ENCODE data around the gene SLC35E3. TPM values are rescaled to one million over a fixed set of nuclear protein-coding genes. Genes with fewer than 3 reads are reported as not detected.

SLC35E3 gene
- total RNA-seq, 1 experiment from 2014 or later = 4.9 TPM

DNA sequence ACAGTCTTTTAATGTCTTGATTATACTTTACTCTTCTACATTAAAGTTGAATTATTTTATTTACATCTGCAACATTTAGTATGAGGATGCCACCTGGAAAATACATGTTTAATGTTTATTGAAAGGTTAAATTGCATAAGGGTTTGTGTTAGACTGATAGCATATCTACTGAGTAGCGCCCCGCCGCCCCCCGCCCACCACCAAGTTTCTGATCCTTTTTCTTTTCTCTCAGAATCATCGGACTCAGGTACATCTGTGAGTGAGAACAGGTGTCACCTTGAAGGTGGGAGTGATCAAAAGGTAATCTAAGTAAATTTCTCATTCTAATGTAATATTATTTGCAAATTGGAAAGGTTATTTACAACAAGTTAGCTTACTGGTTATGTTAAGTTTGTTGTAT, 78.2 kb downstream of the SLC35E3 start:
- RAD21 ChIA-PET (ENCODE audit: low non-redundant PET in 1 of 2, low total read pairs in 2 of 2, uncharacterized antibody in 2 of 2, unreplicated experiment in 2 of 2) = no interaction called here
- no peaks in the 10 kb centered on the region for H3K9me2 ChIP-seq (ENCODE audit: insufficient read depth)
- H3K4me2 ChIP-seq (ENCODE audit: low read length) = no peak overlapping the region
- no peak overlapping the region for H3K27ac ChIP-seq (ENCODE audit: low read depth, low read length)
- H3K9ac ChIP-seq (ENCODE audit: low read length) = no peak overlapping the region
- TF ChIP-seq, protein P1, sequence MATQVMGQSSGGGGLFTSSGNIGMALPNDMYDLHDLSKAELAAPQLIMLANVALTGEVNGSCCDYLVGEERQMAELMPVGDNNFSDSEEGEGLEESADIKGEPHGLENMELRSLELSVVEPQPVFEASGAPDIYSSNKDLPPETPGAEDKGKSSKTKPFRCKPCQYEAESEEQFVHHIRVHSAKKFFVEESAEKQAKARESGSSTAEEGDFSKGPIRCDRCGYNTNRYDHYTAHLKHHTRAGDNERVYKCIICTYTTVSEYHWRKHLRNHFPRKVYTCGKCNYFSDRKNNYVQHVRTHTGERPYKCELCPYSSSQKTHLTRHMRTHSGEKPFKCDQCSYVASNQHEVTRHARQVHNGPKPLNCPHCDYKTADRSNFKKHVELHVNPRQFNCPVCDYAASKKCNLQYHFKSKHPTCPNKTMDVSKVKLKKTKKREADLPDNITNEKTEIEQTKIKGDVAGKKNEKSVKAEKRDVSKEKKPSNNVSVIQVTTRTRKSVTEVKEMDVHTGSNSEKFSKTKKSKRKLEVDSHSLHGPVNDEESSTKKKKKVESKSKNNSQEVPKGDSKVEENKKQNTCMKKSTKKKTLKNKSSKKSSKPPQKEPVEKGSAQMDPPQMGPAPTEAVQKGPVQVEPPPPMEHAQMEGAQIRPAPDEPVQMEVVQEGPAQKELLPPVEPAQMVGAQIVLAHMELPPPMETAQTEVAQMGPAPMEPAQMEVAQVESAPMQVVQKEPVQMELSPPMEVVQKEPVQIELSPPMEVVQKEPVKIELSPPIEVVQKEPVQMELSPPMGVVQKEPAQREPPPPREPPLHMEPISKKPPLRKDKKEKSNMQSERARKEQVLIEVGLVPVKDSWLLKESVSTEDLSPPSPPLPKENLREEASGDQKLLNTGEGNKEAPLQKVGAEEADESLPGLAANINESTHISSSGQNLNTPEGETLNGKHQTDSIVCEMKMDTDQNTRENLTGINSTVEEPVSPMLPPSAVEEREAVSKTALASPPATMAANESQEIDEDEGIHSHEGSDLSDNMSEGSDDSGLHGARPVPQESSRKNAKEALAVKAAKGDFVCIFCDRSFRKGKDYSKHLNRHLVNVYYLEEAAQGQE (IDR thresholded peaks at IDR 0.05; ENCODE audit: low read depth) = no peak
- TF ChIP-seq FOSL1 (IDR thresholded peaks at IDR 0.05; ENCODE audit: low read depth) (no peak), ELF1 (IDR thresholded peaks at IDR 0.05; ENCODE audit: borderline replicate concordance, low read depth) (no peak), JUND (IDR thresholded peaks at IDR 0.05) (no peak), POLR2A (IDR thresholded peaks at IDR 0.05; ENCODE audit: borderline replicate concordance, extremely low read depth, insufficient read depth, insufficient read length) (no peak), YY1 (IDR thresholded peaks at IDR 0.05; ENCODE audit: extremely low read depth, insufficient replicate concordance, low read depth, low read length) (no peak), SP1 (IDR thresholded peaks at IDR 0.05; ENCODE audit: low read depth) (no peak), TCF7L2 (IDR thresholded peaks at IDR 0.05; ENCODE audit: borderline replicate concordance, extremely low read depth, insufficient read depth, insufficient read length) (no peak), SRF (IDR thresholded peaks at IDR 0.05; ENCODE audit: low read depth) (no peak), POLR2AphosphoS5 (IDR thresholded peaks at IDR 0.05; ENCODE audit: low read depth, low read length) (no peak), ZFX (IDR thresholded peaks at IDR 0.05) (no peak)
- TF ChIP-seq, protein P2, sequence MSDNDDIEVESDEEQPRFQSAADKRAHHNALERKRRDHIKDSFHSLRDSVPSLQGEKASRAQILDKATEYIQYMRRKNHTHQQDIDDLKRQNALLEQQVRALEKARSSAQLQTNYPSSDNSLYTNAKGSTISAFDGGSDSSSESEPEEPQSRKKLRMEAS (IDR thresholded peaks at IDR 0.05) = no peak
- TF ChIP-seq, protein P3, sequence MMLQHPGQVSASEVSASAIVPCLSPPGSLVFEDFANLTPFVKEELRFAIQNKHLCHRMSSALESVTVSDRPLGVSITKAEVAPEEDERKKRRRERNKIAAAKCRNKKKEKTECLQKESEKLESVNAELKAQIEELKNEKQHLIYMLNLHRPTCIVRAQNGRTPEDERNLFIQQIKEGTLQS (IDR thresholded peaks at IDR 0.05) = no peak
- TF ChIP-seq, protein P4, sequence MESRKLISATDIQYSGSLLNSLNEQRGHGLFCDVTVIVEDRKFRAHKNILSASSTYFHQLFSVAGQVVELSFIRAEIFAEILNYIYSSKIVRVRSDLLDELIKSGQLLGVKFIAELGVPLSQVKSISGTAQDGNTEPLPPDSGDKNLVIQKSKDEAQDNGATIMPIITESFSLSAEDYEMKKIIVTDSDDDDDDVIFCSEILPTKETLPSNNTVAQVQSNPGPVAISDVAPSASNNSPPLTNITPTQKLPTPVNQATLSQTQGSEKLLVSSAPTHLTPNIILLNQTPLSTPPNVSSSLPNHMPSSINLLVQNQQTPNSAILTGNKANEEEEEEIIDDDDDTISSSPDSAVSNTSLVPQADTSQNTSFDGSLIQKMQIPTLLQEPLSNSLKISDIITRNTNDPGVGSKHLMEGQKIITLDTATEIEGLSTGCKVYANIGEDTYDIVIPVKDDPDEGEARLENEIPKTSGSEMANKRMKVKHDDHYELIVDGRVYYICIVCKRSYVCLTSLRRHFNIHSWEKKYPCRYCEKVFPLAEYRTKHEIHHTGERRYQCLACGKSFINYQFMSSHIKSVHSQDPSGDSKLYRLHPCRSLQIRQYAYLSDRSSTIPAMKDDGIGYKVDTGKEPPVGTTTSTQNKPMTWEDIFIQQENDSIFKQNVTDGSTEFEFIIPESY (IDR thresholded peaks at IDR 0.05; ENCODE audit: extremely low read depth, insufficient replicate concordance, low read length) = no peak
- no peaks in the 10 kb centered on the region for H3K4me1 ChIP-seq (ENCODE audit: control insufficient read depth in 1 of 2, insufficient read depth in 2 of 2, low read length in 2 of 2)
- H3K36me3 ChIP-seq (ENCODE audit: control insufficient read depth in 1 of 2, insufficient read depth in 2 of 2, low read length in 2 of 2) = peaks cover 61 to 76% of the 10 kb centered on the region in 2 experiments
- peaks cover 9% of the 10 kb centered on the region; the same call in 1 of the 2 replicates for H4K20me1 ChIP-seq (ENCODE audit: insufficient read depth)
- H2AFZ ChIP-seq (ENCODE audit: low read depth, low read length, poor library complexity, severe bottlenecking) = no peak overlapping the region
- peaks cover 80% of the 10 kb centered on the region for H3K79me2 ChIP-seq (ENCODE audit: insufficient read depth, low read length)
- POLR2A ChIA-PET = no interaction called here
- no peaks in the 10 kb centered on the region for H3K9me3 ChIP-seq (ENCODE audit: control insufficient read depth in 1 of 2, insufficient read depth in 1 of 2, low read depth in 1 of 2, low read length in 2 of 2)
- H3K27me3 ChIP-seq (ENCODE audit: insufficient read depth, low read length) = no peaks in the 10 kb centered on the region
- no peak for DNase-seq (ENCODE audit: low read depth, low spot score)
- CTCF ChIA-PET = no interaction called here
- no TSS peak for BruUV-seq (replicated peaks)
- intact Hi-C loops (cut with micrococcal nuclease) = no loop called here
- H3K4me3 ChIP-seq (replicated peaks in 1 of 2; ENCODE audit: low read depth in 1 of 2, low read length in 2 of 2) = no peak overlapping the region
- no peak for ATAC-seq

Measured in HCT116 (cell line).